Caco-2 (cell line): ENCODE results near the gene TRIO. TPM values are rescaled to one million over a fixed set of nuclear protein-coding genes. Genes with fewer than 3 reads are reported as not detected.

Experiments used
- BruUV-seq: library from RNA; stranded (reverse); fragments of 400-500 nt; replicated peaks from 2 replicates; lab custom pipeline; 2021; lab: Mats Ljungman, UMichigan
- CTCF ChIA-PET: fragments of 300-600 bp; sonication (Branson Sonifier 250); formaldehyde crosslinking; loops from one replicate; lab custom pipeline; 2022; ENCODE audit warnings: antibody characterized with exemption; lab: Charles Lee
- POLR2A ChIA-PET: fragments of 300-600 bp; sonication (Branson Sonifier 250); formaldehyde crosslinking; loops from one replicate; lab custom pipeline; 2022; ENCODE audit warnings: antibody characterized with exemption; lab: Charles Lee
- DNase-seq, 2 experiments: peaks; one replicate each; pipeline versions ENCODE4 v3.0.0 to v3.0.0-alpha.2; 2020 to 2022
- H3K27me3 ChIP-seq: replicated peaks from 2 replicates; pipeline ENCODE4 v1.6.0; 2011; ENCODE audit warnings: low read length; ENCODE audit not compliant: control insufficient read depth, insufficient read depth
- H3K36me3 ChIP-seq: 2 replicates; pipeline ENCODE4 v1.5.1; 2011; ENCODE audit warnings: low read length; ENCODE audit not compliant: control insufficient read depth, insufficient read depth
- H3K4me1 ChIP-seq: fragments of 250-450 bp; sonication (Bioruptor Pico); 2 replicates; pipeline ENCODE4 v1.5.1; 2020; ENCODE audit warnings: mild to moderate bottlenecking
- H3K4me3 ChIP-seq: 2 replicates; pipeline ENCODE4 v1.5.1; 2011; ENCODE audit warnings: low read depth, mild to moderate bottlenecking, control low read depth, low read length
- H3K9me3 ChIP-seq: fragments of 250-450 bp; sonication (Bioruptor Pico); 2 replicates; pipeline ENCODE4 v1.5.1; 2020; ENCODE audit warnings: mild to moderate bottlenecking, moderate library complexity
- H3K27ac Mint-ChIP-seq: one replicate; pipeline ENCODE4 v1.8.0; 2022; ENCODE audit warnings: mixed read lengths; ENCODE audit not compliant: unreplicated experiment
- H3K27me3 Mint-ChIP-seq: one replicate; pipeline ENCODE4 v1.8.0; 2022; ENCODE audit warnings: mixed read lengths; ENCODE audit not compliant: insufficient read depth, unreplicated experiment
- H3K36me3 Mint-ChIP-seq: one replicate; pipeline ENCODE4 v1.8.0; 2022; ENCODE audit warnings: mild to moderate bottlenecking, mixed read lengths; ENCODE audit not compliant: insufficient read depth, unreplicated experiment
- H3K4me1 Mint-ChIP-seq: one replicate; pipeline ENCODE4 v1.8.0; 2022; ENCODE audit warnings: low read depth, mixed read lengths; ENCODE audit not compliant: unreplicated experiment
- H3K4me3 Mint-ChIP-seq: one replicate; pipeline ENCODE4 v1.8.0; 2022; ENCODE audit warnings: mild to moderate bottlenecking, moderate library complexity, mixed read lengths; ENCODE audit not compliant: unreplicated experiment
- H3K9me3 Mint-ChIP-seq: one replicate; pipeline ENCODE4 v1.8.0; 2022; ENCODE audit warnings: mixed read lengths; ENCODE audit not compliant: unreplicated experiment
- CTCF ChIP-seq, 2 experiments: fragments of 200-600 bp in 1 of 2; IDR thresholded peaks; 1 replicate in 1 of 2; 2 replicates in 1 of 2; pipeline versions ENCODE4 v1.5.1 to v1.8.0; 2011 to 2022; ENCODE audit warnings: antibody characterized with exemption in 1 of 2, control low read depth in 1 of 2, inconsistent platforms in 1 of 2, low read depth in 1 of 2, low read length in 1 of 2, mild to moderate bottlenecking in 1 of 2, moderate library complexity in 1 of 2; ENCODE audit not compliant: insufficient read depth in 1 of 2, severe bottlenecking in 1 of 2, unreplicated experiment in 1 of 2
- intact Hi-C: fragments of 100-400 bp; cut with micrococcal nuclease; formaldehyde crosslinking; loops from one replicate; pipeline ENCODE4 v1.10.0; 2022; ENCODE audit not compliant: unreplicated experiment
- total RNA-seq: library from RNA; stranded (reverse); gene quantifications from 2 replicates; pipeline ENCODE4 v1.2.3, GENCODE V29; 2022

The TRIO gene
- total RNA-seq, 1 experiment from 2014 or later: 92.0 TPM

- intact Hi-C loops: no loop called here
- Mint-ChIP-seq H3K9me3 (no peaks in the 10 kb centered on the region), H3K4me1 (peaks cover 15% of the 10 kb centered on the region), H3K4me3 (no peak overlapping the region), H3K36me3 (no peaks in the 10 kb centered on the region), H3K27ac (no peak overlapping the region), H3K27me3 (no peaks in the 10 kb centered on the region)
- ChIA-PET POLR2A (no interaction called here), CTCF (no interaction called here)
- no peaks in the 10 kb centered on the region for H3K36me3 ChIP-seq
- no peak for DNase-seq
- peaks cover 6% of the 10 kb centered on the region for H3K4me1 ChIP-seq
- no peak overlapping the region for H3K4me3 ChIP-seq
- no peaks in the 10 kb centered on the region for H3K27me3 ChIP-seq
- no peak for TF ChIP-seq CTCF (IDR thresholded peaks at IDR 0.05; ENCODE audit: insufficient read depth in 1 of 2, low read depth in 1 of 2, low read length in 1 of 2, severe bottlenecking in 1 of 2, unreplicated experiment in 1 of 2)
- no peaks in the 10 kb centered on the region for H3K9me3 ChIP-seq
- BruUV-seq: no TSS peak
These were observed 94.4 kb downstream of the TRIO start for GRCh38 chr5:14237317-14238086.

- TF ChIP-seq CTCF (IDR thresholded peaks at IDR 0.05; ENCODE audit: insufficient read depth in 1 of 2, low read depth in 1 of 2, low read length in 1 of 2, severe bottlenecking in 1 of 2, unreplicated experiment in 1 of 2): no peak
- no peak overlapping the region for H3K27ac Mint-ChIP-seq
- intact Hi-C loops: no loop called here
- H3K4me1 Mint-ChIP-seq: peaks cover 13% of the 10 kb centered on the region
- BruUV-seq: no TSS peak
- H3K9me3 Mint-ChIP-seq: no peaks in the 10 kb centered on the region
- ChIA-PET POLR2A (no interaction called here), CTCF (no interaction called here)
- H3K4me3 Mint-ChIP-seq: no peak overlapping the region
- Histone ChIP-seq H3K4me1 (peaks cover 6% of the 10 kb centered on the region), H3K27me3 (no peaks in the 10 kb centered on the region), H3K4me3 (no peak overlapping the region), H3K36me3 (no peaks in the 10 kb centered on the region), H3K9me3 (no peaks in the 10 kb centered on the region)
- DNase-seq: no peak
- H3K27me3 Mint-ChIP-seq: no peaks in the 10 kb centered on the region
- H3K36me3 Mint-ChIP-seq: no peaks in the 10 kb centered on the region
These were observed 95.1 kb downstream of the TRIO start for GRCh38 chr5:14238272-14238671.

- no peaks in the 10 kb centered on the region for H3K27me3 ChIP-seq
- intact Hi-C loops: no loop called here
- Mint-ChIP-seq H3K36me3 (no peaks in the 10 kb centered on the region), H3K27me3 (no peaks in the 10 kb centered on the region), H3K9me3 (no peaks in the 10 kb centered on the region), H3K27ac (no peak overlapping the region), H3K4me3 (no peak overlapping the region), H3K4me1 (peaks cover 2% of the 10 kb centered on the region)
- BruUV-seq: no TSS peak
- H3K36me3 ChIP-seq: no peaks in the 10 kb centered on the region
- H3K9me3 ChIP-seq: no peaks in the 10 kb centered on the region
- ChIA-PET CTCF (no interaction called here), POLR2A (no interaction called here)
- H3K4me1 ChIP-seq: no peaks in the 10 kb centered on the region; the same call in 1 of the 2 replicates
- no peak overlapping the region for H3K4me3 ChIP-seq
- TF ChIP-seq CTCF (IDR thresholded peaks at IDR 0.05; ENCODE audit: insufficient read depth in 1 of 2, low read depth in 1 of 2, low read length in 1 of 2, severe bottlenecking in 1 of 2, unreplicated experiment in 1 of 2): no peak
- no peak for DNase-seq
These were observed 96.3 kb downstream of the TRIO start for GRCh38 chr5:14239404-14239803.
